Measurements from ENCODE around the gene CLRN1.

Gene CLRN1

GRCh38 chr3:150917951-150918350 is 54.6 kb downstream of the CLRN1 start:
- no peak for DNase-seq

- DNase-seq, result peak; percentile 69
Observed at GRCh38 chr3:150913133-150913922, 59.2 kb downstream of the CLRN1 start.

GRCh38 chr3:150912501-150912900 is 60.0 kb downstream of the CLRN1 start:
- no peak for DNase-seq

- no peak for DNase-seq
Observed at GRCh38 chr3:150911771-150912170, 60.8 kb downstream of the CLRN1 start.

- DNase-seq, result no peak
Observed at GRCh38 chr3:150906461-150906860, 66.1 kb downstream of the CLRN1 start.

- DNase-seq, result no peak
Observed at GRCh38 chr3:150905746-150906145, 66.8 kb downstream of the CLRN1 start.

GRCh38 chr3:150905339-150905738 is 67.2 kb downstream of the CLRN1 start, which contains the start of gene MINDY4B:
Gene MINDY4B, minus strand, starts transcription at chr3:150905439. Its CDS starts 0 bp downstream, at chr3:150905439.
- no peak for DNase-seq

- DNase-seq, result no peak
Observed at GRCh38 chr3:150902988-150903387, 69.5 kb downstream of the CLRN1 start.

GRCh38 chr3:150901793-150902192 is 70.7 kb downstream of the CLRN1 start:
- DNase-seq, result no peak

GRCh38 chr3:150899141-150899540 is 73.4 kb downstream of the CLRN1 start:
- no peak for DNase-seq

- no peak for DNase-seq
Observed at GRCh38 chr3:150898046-150898754, 74.3 kb downstream of the CLRN1 start.

- DNase-seq, result no peak
Observed at GRCh38 chr3:150897592-150897991, 74.9 kb downstream of the CLRN1 start.

GRCh38 chr3:150890831-150891230 is 81.7 kb downstream of the CLRN1 start:
- no peak for DNase-seq

- DNase-seq, result no peak
Observed at GRCh38 chr3:150890295-150890694, 82.2 kb downstream of the CLRN1 start.

GRCh38 chr3:150889106-150889505 is 83.4 kb downstream of the CLRN1 start:
- DNase-seq, result no peak

- DNase-seq, result no peak
Observed at GRCh38 chr3:150887031-150887430, 85.5 kb downstream of the CLRN1 start.

GRCh38 chr3:150885535-150885934 is 87.0 kb downstream of the CLRN1 start:
- DNase-seq, result no peak

- no peak for DNase-seq
Observed at GRCh38 chr3:150878996-150879575, 93.4 kb downstream of the CLRN1 start.

GRCh38 chr3:150878290-150878689 is 94.2 kb downstream of the CLRN1 start:
- no peak for DNase-seq

- no peak for DNase-seq
Observed at GRCh38 chr3:150877303-150877702, 95.2 kb downstream of the CLRN1 start.

- no peak for DNase-seq
Observed at GRCh38 chr3:150876611-150877265, 95.8 kb downstream of the CLRN1 start.
